Breast epithelium (tissue), 4 donors: ENCODE results near the gene LCK. TPM values are rescaled to one million over a fixed set of nuclear protein-coding genes. Genes with fewer than 3 reads are reported as not detected.

Source experiments
- DNase-seq, 2 donors: peaks; one replicate each; pipeline ENCODE4 v3.0.0-alpha.2; 2019; ENCODE audit warnings: low spot score in 2 of 2
- H3K27ac ChIP-seq, 2 donors: fragments of 200-600 bp; sonication (generic) in 1 of 2; one replicate each; pipeline ENCODE4 v1.5.1; 2016 to 2019; ENCODE audit warnings: mild to moderate bottlenecking in 1 of 2
- H3K27me3 ChIP-seq, 2 donors: fragments of 200-600 bp; sonication (generic) in 1 of 2; one replicate each; pipeline versions ENCODE4 v1.5.1 to v1.6.0; 2017 to 2019; ENCODE audit warnings: control low read depth in 1 of 2, mild to moderate bottlenecking in 1 of 2
- H3K36me3 ChIP-seq: fragments of 200-600 bp; one replicate; pipeline ENCODE4 v1.5.1; 2019
- H3K4me1 ChIP-seq, 2 donors: fragments of 200-600 bp; sonication (generic); one replicate each; pipeline ENCODE4 v1.5.1; 2016 to 2019; ENCODE audit warnings: control low read depth in 1 of 2
- H3K4me3 ChIP-seq, 3 donors: fragments of 200-600 bp; sonication (generic); 1 replicate in 2 of 3; 2 replicates in 1 of 3; pipeline ENCODE4 v1.5.1; 2016 to 2019; ENCODE audit warnings: mild to moderate bottlenecking in 3 of 3, moderate library complexity in 2 of 3
- H3K9me3 ChIP-seq, 2 donors: fragments of 200-600 bp; sonication (generic) in 1 of 2; one replicate each; pipeline ENCODE4 v1.5.1; 2016 to 2019; ENCODE audit warnings: control low read depth in 1 of 2
- CTCF ChIP-seq, 3 donors: fragments of 450-650 bp; IDR thresholded peaks; one replicate each; pipeline ENCODE4 v1.5.1; 2016 to 2017; ENCODE audit warnings: antibody characterized with exemption in 3 of 3, mild to moderate bottlenecking in 3 of 3, moderate library complexity in 3 of 3
- POLR2A ChIP-seq: fragments of 450-650 bp; IDR thresholded peaks from one replicate; pipeline ENCODE4 v1.6.1; 2016; ENCODE audit warnings: antibody characterized with exemption, mild to moderate bottlenecking, moderate library complexity
- POLR2AphosphoS5 ChIP-seq, 3 donors: sonication (generic); formaldehyde crosslinking; IDR thresholded peaks; one replicate each; pipeline ENCODE4 v1.6.1; 2017; ENCODE audit warnings: antibody characterized with exemption in 3 of 3
- intact Hi-C: fragments of 100-400 bp; cut with DNase I; formaldehyde crosslinking; loops from one replicate; pipeline ENCODE4 v1.15.1; 2023; ENCODE audit warnings: low total_unique reads
- total RNA-seq, 3 donors: library from RNA; depleted of rRNA; stranded (reverse); fragments of >200 nt; gene quantifications; one replicate each; pipeline ENCODE4 v1.1.0, GENCODE V29; 2016

Gene LCK
- total RNA-seq, 3 donors from 2014 or later, result 2.4 to 4.1 (median 2.9) TPM

- no peak for DNase-seq
- H3K27me3 ChIP-seq, result peaks cover 0 to 1% of the 10 kb centered on the region in 2 donors
- no peak overlapping the region for H3K4me3 ChIP-seq
- no peaks in the 10 kb centered on the region for H3K9me3 ChIP-seq
- no peaks in the 10 kb centered on the region for H3K36me3 ChIP-seq
- no peak overlapping the region for H3K27ac ChIP-seq
- intact Hi-C loops, result no loop called here
- TF ChIP-seq POLR2A (no peak), CTCF (IDR thresholded peaks at IDR 0.05) (no peak), POLR2AphosphoS5 (IDR thresholded peaks at IDR 0.05) (no peak)
- no peaks in the 10 kb centered on the region for H3K4me1 ChIP-seq
Observed at GRCh38 chr1:32269744-32270143, 18.7 kb downstream of the LCK start.

GRCh38 chr1:32272557-32273390 is 21.7 kb downstream of the LCK start:
- H3K4me3 ChIP-seq, result no peak overlapping the region
- H3K9me3 ChIP-seq, result no peaks in the 10 kb centered on the region
- H3K27me3 ChIP-seq, result peaks cover 0 to 7% of the 10 kb centered on the region in 2 donors
- no peaks in the 10 kb centered on the region for H3K36me3 ChIP-seq
- intact Hi-C loops, result no loop called here
- H3K27ac ChIP-seq, result no peak overlapping the region
- no peak for DNase-seq
- TF ChIP-seq CTCF (IDR thresholded peaks at IDR 0.05), result no peak
- TF ChIP-seq POLR2A, result no peak
- no peak for TF ChIP-seq POLR2AphosphoS5 (IDR thresholded peaks at IDR 0.05)
- no peaks in the 10 kb centered on the region for H3K4me1 ChIP-seq

GRCh38 chr1:32273391-32274208 is 22.5 kb downstream of the LCK start:
- DNase-seq, result no peak
- H3K4me1 ChIP-seq, result no peaks in the 10 kb centered on the region
- no peaks in the 10 kb centered on the region for H3K9me3 ChIP-seq
- peaks cover 0 to 7% of the 10 kb centered on the region in 2 donors for H3K27me3 ChIP-seq
- H3K27ac ChIP-seq, result no peak overlapping the region
- TF ChIP-seq CTCF (IDR thresholded peaks at IDR 0.05) (no peak), POLR2AphosphoS5 (IDR thresholded peaks at IDR 0.05) (no peak), POLR2A (no peak)
- no peaks in the 10 kb centered on the region for H3K36me3 ChIP-seq
- H3K4me3 ChIP-seq, result no peak overlapping the region
- intact Hi-C loops, result no loop called here

GRCh38 chr1:32274646-32275340 is 23.7 kb downstream of the LCK start:
- no peak overlapping the region for H3K4me3 ChIP-seq
- no peak overlapping the region for H3K27ac ChIP-seq
- no peak for DNase-seq
- H3K9me3 ChIP-seq, result no peaks in the 10 kb centered on the region
- no peaks in the 10 kb centered on the region for H3K4me1 ChIP-seq
- no peak for TF ChIP-seq CTCF (IDR thresholded peaks at IDR 0.05)
- TF ChIP-seq POLR2A, result no peak
- TF ChIP-seq POLR2AphosphoS5 (IDR thresholded peaks at IDR 0.05), result no peak
- H3K27me3 ChIP-seq, result peaks cover 0 to 7% of the 10 kb centered on the region in 2 donors
- intact Hi-C loops, result no loop called here
- no peaks in the 10 kb centered on the region for H3K36me3 ChIP-seq
